Heart left ventricle (tissue), 16 donors: ENCODE data around the gene MED29. TPM values are rescaled to one million over a fixed set of nuclear protein-coding genes. Genes with fewer than 3 reads are reported as not detected.

Experiments used
- ATAC-seq, 4 donors: fragments of 200-7000 bp; cut with Tn5 transposase; one replicate each; pipeline ENCODE4 v1.9.1; 2020 to 2022; ENCODE audit warnings: moderate library complexity in 4 of 4, mild to moderate bottlenecking in 3 of 4, moderate number of reproducible peaks in 1 of 4
- DNase-seq, 5 donors: peaks; one replicate each; pipeline ENCODE4 v3.0.0-alpha.2; 2020
- H3K27ac ChIP-seq, 12 donors: fragments of 200-600 bp; sonication (generic) in 4 of 12; one replicate each; pipeline versions ENCODE4 v1.5.0 to v1.8.0; 2016 to 2022; ENCODE audit warnings: mild to moderate bottlenecking in 2 of 12
- H3K27me3 ChIP-seq, 9 donors: fragments of 200-600 bp; sonication (generic) in 2 of 9; one replicate each; pipeline versions ENCODE4 v1.5.1 to v1.8.0; 2016 to 2022; ENCODE audit warnings: mild to moderate bottlenecking in 3 of 9
- H3K36me3 ChIP-seq, 9 donors: fragments of 200-600 bp; sonication (generic) in 2 of 9; one replicate each; pipeline versions ENCODE4 v1.5.0 to v1.8.0; 2018 to 2022; ENCODE audit warnings: mild to moderate bottlenecking in 2 of 9
- H3K4me1 ChIP-seq, 12 donors: fragments of 200-600 bp; sonication (generic) in 4 of 12; one replicate each; pipeline versions ENCODE4 v1.5.0 to v1.8.0; 2016 to 2022; ENCODE audit warnings: mild to moderate bottlenecking in 3 of 12
- H3K4me3 ChIP-seq, 12 donors: fragments of 200-600 bp; sonication (generic) in 4 of 12; one replicate each; pipeline versions ENCODE4 v1.5.0 to v1.8.0; 2017 to 2022; ENCODE audit warnings: mild to moderate bottlenecking in 9 of 12, moderate library complexity in 4 of 12
- H3K9me3 ChIP-seq, 12 donors: fragments of 200-600 bp; sonication (generic) in 4 of 12; one replicate each; pipeline versions ENCODE4 v1.5.0 to v1.8.0; 2016 to 2022; ENCODE audit warnings: mild to moderate bottlenecking in 1 of 12
- CTCF ChIP-seq, 12 donors: fragments of 200-600 bp; sonication (generic) in 4 of 12; IDR thresholded peaks; one replicate each; pipeline versions ENCODE4 v1.5.0 to v1.8.0; 2018 to 2022; ENCODE audit warnings: antibody characterized with exemption in 12 of 12, mild to moderate bottlenecking in 5 of 12
- POLR2A ChIP-seq, 2 donors: fragments of 450-650 bp; IDR thresholded peaks; one replicate each; pipeline ENCODE4 v1.6.1; 2017; ENCODE audit warnings: antibody characterized with exemption in 2 of 2, mild to moderate bottlenecking in 2 of 2, moderate library complexity in 2 of 2
- WGBS, 4 donors: extraction: QIAGEN DNeasy Blood & Tissue Kit in 2 of 4; methylation state at CpG; one replicate each; pipeline versions ENCODE4 v1.1.5 to v1.1.7; 2013 to 2018; 5-methylcytosine and 5-hydroxymethylcytosine counted together
- intact Hi-C, 10 donors: fragments of 100-400 bp; cut with DNase I; formaldehyde crosslinking; loops; one replicate each; pipeline versions ENCODE4 v1.11.1 to v1.14.2; 2022
- polyA plus RNA-seq, 2 donors: library from polyadenylated mRNA; stranded (reverse); fragments of 200-250 nt; gene quantifications; one replicate each; pipeline ENCODE4 v1.2.3, GENCODE V29; 2013
- total RNA-seq, 9 donors: library from RNA; depleted of rRNA in 2 of 9; stranded (reverse); fragments of >200 nt in 2 of 9; fragmentation: NEBNext Ultra II Directional in 3 of 9; extraction: Animal tissue kit (Norgen Biotek cat#: 25700) in 3 of 9; gene quantifications; one replicate each; pipeline versions ENCODE4 v1.1.0 to v1.2.4, GENCODE V29; 2016 to 2023
- donor health status: ischemic (EF 13 %, LVEDD 7.1; RV severe dilation, severe dysfunction).
- donor health status: healthy with polysubstance abuse.
- donor health status: DM: no; HTN: yes; CAD: no.
- donor health status: DM: no; HTN: no; CAD: no.
- donor health status: ischemic (EF 25% LVEDD 6.9; RV normal size, moderate dysfunction).
- donor health status: ischemic (EF 25% LVEDD 5.7; RV mildly dilated, moderate dysfunction).
- donor health status: healthy.
- donor health status: DM: yes; HTN: yes; CAD: no.
- donor health status: ischemic (EF 35%, LVEDD 5.7; RV mildly dilated, moderate dysfunction).
- donor health status: nonischemic (EF 11% LVEDD 7.7; RV severe dilation, severe dysfunction).
- donor health status: DM: yes; HTN: yes; CAD: no.
- donor health status: PGD.
- donor health status: ischemic (EF 29% LVEDD 5.4; RV normal size, mild dysfunction).
- donor health status: nonischemic (EF 23%, LVEDD 6.1; RV moderate dilation, normal function).

MED29 gene
- total and polyA plus RNA-seq, 11 donors = 26.3 to 53.0 (median 34.1) TPM

GRCh38 chr19:39416152-39417120 is 25.3 kb downstream of the MED29 start:
- Histone ChIP-seq H3K4me1 (peaks cover 0 to 44% (median 20%) of the 10 kb centered on the region in 12 donors), H3K4me3 (peak overlapping the region in 8 of 12 donors; percentile 77 to 100 (median 91)), H3K27ac (peak overlapping the region in 5 of 12 donors; percentile 28 to 99 (median 58)), H3K27me3 (peaks cover 0 to 5% (median 0%) of the 10 kb centered on the region in 9 donors), H3K9me3 (no peaks in the 10 kb centered on the region), H3K36me3 (peaks cover 0 to 57% (median 48%) of the 10 kb centered on the region in 9 donors)
- no peak for ATAC-seq
- DNase-seq = no peak
- TF ChIP-seq CTCF (IDR thresholded peaks at IDR 0.05) = no peak
- no peak for TF ChIP-seq POLR2A (IDR thresholded peaks at IDR 0.05)
- 81 to 91% (median 84%) methylated on average over 20 to 27 of the region's 27 CpGs for WGBS, 4 donors
- intact Hi-C loops = loop anchor here in 3 of 10 donors (10.0 kb wide), 2 partner anchors 118 to 292 kb away; partner anchors contain the start of genes PAK4 (in 2 of the 3) and EID2B (in 1 of the 3)

DNA sequence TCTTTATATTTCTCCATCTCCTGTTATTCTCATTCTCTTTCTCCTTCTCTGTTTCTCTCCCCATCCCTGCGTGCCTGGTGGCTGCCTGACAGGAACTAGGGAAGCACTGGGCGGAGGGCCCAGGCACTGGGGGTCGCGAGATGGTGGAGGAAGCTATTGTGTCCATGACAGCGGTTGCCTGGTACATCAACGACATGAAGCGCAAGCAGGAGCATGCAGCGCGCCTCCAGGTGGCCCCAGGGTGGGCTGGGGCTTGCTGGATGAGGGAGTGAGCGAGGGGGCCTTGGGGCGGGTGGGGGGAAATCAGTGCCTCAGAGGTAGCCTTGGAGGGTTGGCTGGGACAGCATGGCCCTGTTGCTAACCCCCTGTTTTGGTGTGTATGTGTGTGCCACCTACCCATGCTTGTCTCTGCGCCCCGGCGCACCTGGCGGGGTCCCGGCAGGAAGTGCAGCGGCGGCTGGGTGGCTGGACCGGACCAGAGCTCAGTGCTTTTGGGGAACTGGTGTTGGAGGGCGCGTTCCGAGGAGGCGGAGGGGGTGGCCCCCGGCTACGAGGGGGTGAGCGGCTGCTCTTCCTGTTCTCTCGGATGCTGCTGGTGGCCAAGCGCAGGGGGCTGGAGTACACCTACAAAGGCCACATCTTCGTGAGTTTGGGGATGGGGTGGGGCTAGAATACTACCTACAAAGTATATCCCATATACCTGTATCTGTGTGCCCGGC is 26.4 kb downstream of the MED29 start:
- Histone ChIP-seq H3K4me1 (peaks cover 0 to 39% (median 17%) of the 10 kb centered on the region in 12 donors), H3K9me3 (no peaks in the 10 kb centered on the region), H3K27me3 (no peaks in the 10 kb centered on the region), H3K36me3 (peaks cover 0 to 69% (median 59%) of the 10 kb centered on the region in 9 donors), H3K4me3 (no peak overlapping the region), H3K27ac (peak overlapping the region in 1 of 12 donors; percentile 14)
- intact Hi-C loops = loop anchor here in 3 of 10 donors (10.0 kb wide), 2 partner anchors 117 to 293 kb away; partner anchors contain the start of genes PAK4 (in 2 of the 3) and EID2B (in 1 of the 3)
- DNase-seq = no peak
- 85 to 88% (median 86%) methylated on average over 17 to 30 of the region's 30 CpGs for WGBS, 4 donors
- ATAC-seq = no peak
- no peak for TF ChIP-seq CTCF (IDR thresholded peaks at IDR 0.05)
- TF ChIP-seq POLR2A (IDR thresholded peaks at IDR 0.05) = no peak

- no peak for TF ChIP-seq CTCF (IDR thresholded peaks at IDR 0.05)
- TF ChIP-seq POLR2A (IDR thresholded peaks at IDR 0.05) = no peak
- intact Hi-C loops = loop anchor here in 3 of 10 donors (10.0 kb wide), 2 partner anchors 116 to 294 kb away; partner anchors contain the start of genes PAK4 (in 2 of the 3) and EID2B (in 1 of the 3)
Measured at GRCh38 chr19:39419003-39419402, 27.8 kb downstream of the MED29 start.

More at GRCh38 chr19:39419003-39419402, 27.8 kb downstream of the MED29 start:
- 82 to 96% (median 90%) methylated on average over 9 of the region's 9 CpGs for WGBS, 4 donors
- Histone ChIP-seq H3K4me3 (no peak overlapping the region), H3K27ac (peak overlapping the region in 1 of 12 donors; percentile 3), H3K27me3 (no peaks in the 10 kb centered on the region), H3K9me3 (no peaks in the 10 kb centered on the region), H3K4me1 (peaks cover 0 to 31% (median 16%) of the 10 kb centered on the region in 12 donors), H3K36me3 (peaks cover 0 to 82% (median 66%) of the 10 kb centered on the region in 9 donors)
- ATAC-seq = no peak
- DNase-seq = no peak
